ENCODE measurements around the gene CLASRP.

- TF ChIP-seq CTCF (conservative IDR thresholded peaks at IDR 0.05; ENCODE audit: low read length) (no peak), EZH2phosphoT487 (IDR thresholded peaks at IDR 0.05; ENCODE audit: borderline replicate concordance) (no peak)
Measured at GRCh38 chr19:45045671-45046353, 7.0 kb downstream of the CLASRP start.
